ENCODE results near the gene KCNJ6. TPM values are rescaled to one million over a fixed set of nuclear protein-coding genes. Genes with fewer than 3 reads are reported as not detected.

The KCNJ6 gene
- total RNA-seq, 1 experiment from 2014 or later, result not detected

- no TSS peak for BruUV-seq (replicated peaks)
- Histone ChIP-seq H3K9me3 (ENCODE audit: low read depth, low read length, poor library complexity, severe bottlenecking) (no peaks in the 10 kb centered on the region), H3K4me1 (ENCODE audit: insufficient read depth, low read length, poor library complexity, severe bottlenecking) (peaks cover 5% of the 10 kb centered on the region), H3K36me3 (ENCODE audit: insufficient read depth, low read length, poor library complexity, severe bottlenecking) (no peaks in the 10 kb centered on the region), H3K4me3 (ENCODE audit: low read depth, low read length, poor library complexity, severe bottlenecking) (no peak overlapping the region), H3K27ac (ENCODE audit: low read depth, low read length, poor library complexity, severe bottlenecking) (no peak overlapping the region), H3K27me3 (replicated peaks; ENCODE audit: insufficient read depth, low read depth, low read length, poor library complexity) (peaks cover 1% of the 10 kb centered on the region)
- intact Hi-C loops (cut with micrococcal nuclease; ENCODE audit: unreplicated experiment), result loop anchor here (5.0 kb wide), 2 partner anchors 206 to 641 kb away; partner anchors contain the start of gene KCNJ6
- CTCF ChIA-PET, result interaction anchor here (0.6 kb wide), 1 partner anchor 556 kb away, joined by 10 read pairs; no protein-coding TSS in a partner anchor
- TF ChIP-seq EZH2 (IDR thresholded peaks at IDR 0.05; ENCODE audit: borderline replicate concordance, low read depth, low read length, poor library complexity, severe bottlenecking), result no peak
- TF ChIP-seq CTCF (conservative IDR thresholded peaks at IDR 0.05; ENCODE audit: low read depth, low read length), result no peak
- DNase-seq (ENCODE audit: low spot score), result peak; percentile 25
- POLR2A ChIA-PET (ENCODE audit: low non-redundant PET), result no interaction called here
Measured at GRCh38 chr21:37711286-37711829, 204.9 kb downstream of the KCNJ6 start.

- DNase-seq (ENCODE audit: low spot score), result no peak
- Histone ChIP-seq H3K9me3 (ENCODE audit: low read depth, low read length, poor library complexity, severe bottlenecking) (no peaks in the 10 kb centered on the region), H3K4me3 (ENCODE audit: low read depth, low read length, poor library complexity, severe bottlenecking) (no peak overlapping the region), H3K4me1 (ENCODE audit: insufficient read depth, low read length, poor library complexity, severe bottlenecking) (peaks cover 5% of the 10 kb centered on the region), H3K27ac (ENCODE audit: low read depth, low read length, poor library complexity, severe bottlenecking) (no peak overlapping the region), H3K27me3 (replicated peaks; ENCODE audit: insufficient read depth, low read depth, low read length, poor library complexity) (no peaks in the 10 kb centered on the region), H3K36me3 (ENCODE audit: insufficient read depth, low read length, poor library complexity, severe bottlenecking) (no peaks in the 10 kb centered on the region)
- intact Hi-C loops (cut with micrococcal nuclease; ENCODE audit: unreplicated experiment), result loop anchor here (5.0 kb wide), 2 partner anchors 207 to 642 kb away; partner anchors contain the start of gene KCNJ6
- TF ChIP-seq CTCF (conservative IDR thresholded peaks at IDR 0.05; ENCODE audit: low read depth, low read length) (no peak), EZH2 (IDR thresholded peaks at IDR 0.05; ENCODE audit: borderline replicate concordance, low read depth, low read length, poor library complexity, severe bottlenecking) (no peak)
- BruUV-seq (replicated peaks), result no TSS peak
- CTCF ChIA-PET, result no interaction called here
- POLR2A ChIA-PET (ENCODE audit: low non-redundant PET), result no interaction called here
Measured at GRCh38 chr21:37710546-37711285, 205.5 kb downstream of the KCNJ6 start.

- Histone ChIP-seq H3K4me3 (ENCODE audit: low read depth, low read length, poor library complexity, severe bottlenecking) (no peak overlapping the region), H3K36me3 (ENCODE audit: insufficient read depth, low read length, poor library complexity, severe bottlenecking) (no peaks in the 10 kb centered on the region), H3K4me1 (ENCODE audit: insufficient read depth, low read length, poor library complexity, severe bottlenecking) (no peaks in the 10 kb centered on the region), H3K27me3 (replicated peaks; ENCODE audit: insufficient read depth, low read depth, low read length, poor library complexity) (peaks cover 10% of the 10 kb centered on the region), H3K9me3 (ENCODE audit: low read depth, low read length, poor library complexity, severe bottlenecking) (no peaks in the 10 kb centered on the region), H3K27ac (ENCODE audit: low read depth, low read length, poor library complexity, severe bottlenecking) (no peak overlapping the region)
- no TSS peak for BruUV-seq (replicated peaks)
- intact Hi-C loops (cut with micrococcal nuclease; ENCODE audit: unreplicated experiment), result loop anchor here (5.0 kb wide), 1 partner anchor 423 kb away; no protein-coding TSS in a partner anchor
- no peak for TF ChIP-seq CTCF (conservative IDR thresholded peaks at IDR 0.05; ENCODE audit: low read depth, low read length)
- no peak for TF ChIP-seq EZH2 (IDR thresholded peaks at IDR 0.05; ENCODE audit: borderline replicate concordance, low read depth, low read length, poor library complexity, severe bottlenecking)
- ChIA-PET CTCF (no interaction called here), POLR2A (ENCODE audit: low non-redundant PET) (no interaction called here)
- no peak for DNase-seq (ENCODE audit: low spot score)
Measured at GRCh38 chr21:37704751-37705150, 211.5 kb downstream of the KCNJ6 start.

Data from A673 (cell line).